Naive B cell (primary cell): ENCODE data around the gene AP1M1. TPM values are rescaled to one million over a fixed set of nuclear protein-coding genes. Genes with fewer than 3 reads are reported as not detected.

ENCODE experiments used
- ATAC-seq, 2 donors: fragments of 150-1000 bp; cut with Tn5 transposase; 2 replicates each; pipeline ENCODE4 v1.10.0; 2021; ENCODE audit warnings: low read depth in 2 of 2, mild to moderate bottlenecking in 2 of 2, moderate library complexity in 2 of 2
- DNase-seq: peaks from one replicate; pipeline ENCODE4 v3.0.0; 2022
- H3K27ac Mint-ChIP-seq, 6 donors: one replicate each; pipeline ENCODE4 v1.8.0; 2020 to 2022; ENCODE audit warnings: mild to moderate bottlenecking in 6 of 6, mixed read lengths in 6 of 6, moderate library complexity in 5 of 6, inconsistent platforms in 2 of 6
- H3K27me3 Mint-ChIP-seq, 3 donors: one replicate each; pipeline ENCODE4 v1.8.0; 2021 to 2022; ENCODE audit warnings: mixed read lengths in 3 of 3, mild to moderate bottlenecking in 1 of 3
- H3K36me3 Mint-ChIP-seq, 2 donors: one replicate each; pipeline ENCODE4 v1.8.0; 2020 to 2022; ENCODE audit warnings: mixed read lengths in 2 of 2, inconsistent platforms in 1 of 2, mild to moderate bottlenecking in 1 of 2
- H3K4me1 Mint-ChIP-seq, 3 donors: one replicate each; pipeline ENCODE4 v1.8.0; 2020 to 2022; ENCODE audit warnings: mixed read lengths in 3 of 3, inconsistent platforms in 1 of 3, mild to moderate bottlenecking in 1 of 3, moderate library complexity in 1 of 3
- H3K4me3 Mint-ChIP-seq, 8 donors: one replicate each; pipeline ENCODE4 v1.8.0; 2020 to 2022; ENCODE audit warnings: mild to moderate bottlenecking in 8 of 8, mixed read lengths in 8 of 8, moderate library complexity in 8 of 8, inconsistent platforms in 2 of 8
- H3K9me3 Mint-ChIP-seq, 7 donors: one replicate each; pipeline ENCODE4 v1.8.0; 2020 to 2022; ENCODE audit warnings: mixed read lengths in 7 of 7, mild to moderate bottlenecking in 5 of 7, inconsistent platforms in 2 of 7, moderate library complexity in 1 of 7
- polyA plus RNA-seq, 6 donors: library from polyadenylated mRNA; unstranded; fragments of 300-500 nt; fragmentation: Illumina TruSeq; gene quantifications; one replicate each; pipeline ENCODE4 v1.2.3, GENCODE V29; 2021; ENCODE audit warnings: low read depth in 6 of 6

Gene AP1M1
- polyA plus RNA-seq, 6 donors from 2014 or later = 121 to 135 (median 122) TPM

DNA sequence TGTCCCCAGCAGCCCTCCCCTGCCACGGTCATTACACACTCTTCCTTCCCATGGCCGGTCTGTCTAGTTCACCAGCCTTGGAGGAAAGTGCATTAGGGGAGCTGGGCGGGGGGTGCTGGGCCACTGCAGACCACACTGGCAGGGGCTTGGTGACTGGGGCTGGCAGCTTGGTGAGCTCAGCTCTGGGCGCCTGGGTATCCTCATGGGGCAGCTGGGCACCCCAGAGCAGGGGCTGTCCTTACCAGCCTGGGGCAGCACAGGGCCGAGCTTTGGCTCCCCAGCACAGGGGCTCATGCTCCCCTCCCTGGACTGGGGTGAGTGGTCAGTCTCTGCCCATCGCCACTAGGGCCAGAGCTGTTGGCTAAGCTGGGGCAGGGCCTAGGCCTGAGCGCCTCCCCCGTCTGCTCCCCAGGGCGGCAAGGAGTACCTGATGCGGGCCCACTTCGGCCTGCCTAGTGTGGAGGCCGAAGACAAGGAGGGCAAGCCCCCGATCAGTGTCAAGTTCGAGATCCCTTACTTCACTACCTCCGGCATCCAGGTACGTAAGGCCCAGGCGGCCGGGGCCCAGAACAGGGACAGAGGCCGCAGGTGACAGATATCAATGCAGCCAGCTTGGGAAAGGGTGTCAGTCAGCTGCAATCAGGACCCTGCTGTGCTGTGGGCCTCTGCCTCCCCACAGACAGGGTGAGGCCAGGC, 35.5 kb downstream of the AP1M1 start:
- peak overlapping the region in 2 of 6 donors; percentile 21 to 59 for H3K27ac Mint-ChIP-seq
- H3K4me1 Mint-ChIP-seq = peaks cover 8 to 21% (median 18%) of the 10 kb centered on the region in 3 donors
- H3K9me3 Mint-ChIP-seq = no peaks in the 10 kb centered on the region
- DNase-seq (no peak), ATAC-seq (no peak)
- peaks cover 18 to 40% of the 10 kb centered on the region in 2 donors for H3K36me3 Mint-ChIP-seq
- H3K27me3 Mint-ChIP-seq = no peaks in the 10 kb centered on the region
- no peak overlapping the region for H3K4me3 Mint-ChIP-seq

DNA sequence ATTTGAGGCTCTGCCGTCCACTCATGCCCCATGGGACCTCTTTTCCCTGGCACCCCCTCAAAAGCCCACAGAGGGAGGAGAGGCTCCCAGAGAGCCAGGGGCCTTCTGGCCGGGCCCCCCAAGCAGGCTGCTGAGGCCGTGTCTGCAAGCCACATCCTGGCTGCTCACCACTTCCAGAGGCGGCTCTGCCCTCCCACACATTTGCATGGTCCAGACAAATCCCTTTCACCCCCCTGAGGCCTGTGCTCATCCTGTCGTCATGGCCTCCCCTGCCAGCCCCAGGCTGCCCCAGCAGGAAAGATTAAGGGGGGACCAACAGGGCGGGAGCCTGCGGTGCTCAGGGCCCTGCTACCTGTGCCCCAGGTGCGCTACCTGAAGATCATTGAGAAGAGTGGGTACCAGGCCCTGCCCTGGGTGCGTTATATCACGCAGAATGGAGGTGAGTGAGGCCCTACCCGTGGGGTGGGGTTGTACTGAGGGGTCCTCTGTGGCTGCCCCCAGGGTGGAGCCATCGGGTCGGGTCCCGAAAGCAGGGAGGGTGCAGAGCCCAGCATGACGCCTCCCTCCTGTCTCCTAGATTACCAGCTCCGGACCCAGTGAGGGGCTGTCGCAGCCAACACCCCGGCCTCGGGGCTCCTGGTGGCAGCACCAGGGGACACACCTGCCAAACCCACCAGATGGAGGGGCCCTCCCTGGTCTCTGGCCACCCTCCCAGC, 36.3 kb downstream of the AP1M1 start:
- ATAC-seq (no peak), DNase-seq (no peak)
- H3K4me3 Mint-ChIP-seq = no peak overlapping the region
- no peaks in the 10 kb centered on the region for H3K27me3 Mint-ChIP-seq
- peaks cover 16 to 26% (median 24%) of the 10 kb centered on the region in 3 donors for H3K4me1 Mint-ChIP-seq
- peak overlapping the region in 1 of 6 donors; percentile 49 for H3K27ac Mint-ChIP-seq
- peaks cover 18 to 40% of the 10 kb centered on the region in 2 donors for H3K36me3 Mint-ChIP-seq
- H3K9me3 Mint-ChIP-seq = no peaks in the 10 kb centered on the region

DNA sequence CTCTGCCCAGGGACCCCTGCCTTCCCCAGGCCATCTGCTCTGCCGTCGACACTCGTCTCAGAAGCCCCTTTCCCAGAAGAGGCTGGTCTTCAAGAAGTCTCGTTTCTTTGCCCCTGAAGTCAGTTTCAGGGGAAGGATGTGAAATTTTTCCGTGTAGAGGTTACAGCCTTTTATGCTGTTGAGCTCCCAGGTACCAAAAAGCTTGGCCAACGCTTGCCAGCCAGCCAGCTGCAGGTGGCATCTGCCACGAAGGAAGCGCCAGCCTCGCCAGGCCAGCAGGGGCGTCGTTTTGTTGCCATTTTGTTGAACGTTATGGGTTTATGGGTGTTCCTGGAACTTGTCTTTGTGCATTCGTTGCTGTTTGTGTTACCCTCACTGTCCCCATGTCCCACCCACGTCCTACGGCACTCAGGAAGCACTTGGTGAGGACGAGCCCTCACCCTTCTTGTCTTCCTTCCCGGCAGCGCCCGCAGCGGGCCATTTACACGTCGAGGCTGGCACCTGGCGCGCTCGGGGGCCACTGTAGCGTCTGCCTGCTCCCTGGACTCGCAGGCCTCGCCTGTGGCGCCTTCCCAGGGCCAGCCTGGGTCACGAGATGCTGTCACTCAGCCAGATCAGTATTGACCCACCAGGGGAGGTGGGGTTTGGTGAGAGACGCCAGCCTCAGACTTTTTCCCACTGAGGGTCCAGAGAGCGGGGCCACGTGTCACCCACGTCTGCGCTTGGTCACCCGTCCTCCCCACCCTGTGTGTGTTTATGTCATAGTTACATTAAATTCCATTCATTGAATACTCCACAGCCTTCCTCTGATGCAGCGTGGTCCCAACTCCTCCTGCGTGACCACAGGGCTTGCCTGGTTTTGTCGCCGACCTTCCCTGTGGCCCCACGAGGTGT, 37.1 kb downstream of the AP1M1 start:
- H3K9me3 Mint-ChIP-seq = no peaks in the 10 kb centered on the region
- peaks cover 24 to 33% (median 27%) of the 10 kb centered on the region in 3 donors for H3K4me1 Mint-ChIP-seq
- H3K36me3 Mint-ChIP-seq = peaks cover 14 to 33% of the 10 kb centered on the region in 2 donors
- DNase-seq = no peak
- H3K27me3 Mint-ChIP-seq = no peaks in the 10 kb centered on the region
- ATAC-seq = no peak
- H3K4me3 Mint-ChIP-seq = no peak overlapping the region
- peak overlapping the region in 1 of 6 donors; percentile 34 for H3K27ac Mint-ChIP-seq

DNA sequence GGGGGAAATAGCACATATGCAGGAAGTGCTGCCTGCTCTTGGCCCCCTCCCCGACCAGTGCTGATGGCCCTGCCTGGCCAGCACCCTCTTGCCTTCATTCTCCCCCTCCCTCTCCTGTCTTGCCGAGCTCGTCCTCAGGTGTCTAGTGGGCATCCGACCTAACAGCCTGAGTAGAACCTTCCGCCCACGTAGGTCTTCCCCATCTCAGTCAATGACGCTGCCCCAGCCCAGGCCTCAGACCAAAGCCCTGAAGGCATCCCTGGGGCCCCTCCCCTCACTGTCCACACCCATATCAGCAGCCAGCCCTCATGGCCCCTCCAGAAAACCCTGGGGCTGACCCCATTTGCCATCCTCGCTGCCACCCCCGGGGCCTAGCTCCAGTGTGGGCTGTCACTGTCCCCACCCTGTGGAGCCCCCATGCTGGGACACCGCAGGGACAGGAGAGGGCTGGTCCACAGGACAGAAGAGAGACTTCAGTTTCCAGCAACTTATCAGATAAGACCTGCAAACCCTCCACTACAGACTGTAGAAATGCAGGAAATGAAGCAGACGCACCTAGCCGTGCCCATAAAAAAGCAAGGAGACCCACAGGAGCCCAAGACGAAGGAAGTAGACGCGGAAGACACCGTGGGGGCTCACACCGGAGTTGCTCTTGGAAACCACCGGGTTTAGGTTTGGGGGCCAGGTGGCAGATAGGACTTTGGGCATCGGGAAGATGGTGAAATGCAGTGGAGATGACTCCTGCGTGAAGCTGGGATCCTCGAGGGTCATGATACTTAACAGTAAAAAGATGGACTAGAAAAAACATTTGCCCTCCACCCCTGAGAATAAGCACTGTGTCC, 38.3 kb downstream of the AP1M1 start:
- peak overlapping the region in 3 of 6 donors; percentile 57 to 63 (median 59) for H3K27ac Mint-ChIP-seq
- H3K4me3 Mint-ChIP-seq = peak overlapping the region in 1 of 8 donors; percentile 52
- no peaks in the 10 kb centered on the region for H3K27me3 Mint-ChIP-seq
- no peak for ATAC-seq
- DNase-seq = no peak
- peaks cover 24 to 36% (median 27%) of the 10 kb centered on the region in 3 donors for H3K4me1 Mint-ChIP-seq
- peaks cover 12 to 23% of the 10 kb centered on the region in 2 donors for H3K36me3 Mint-ChIP-seq
- H3K9me3 Mint-ChIP-seq = no peaks in the 10 kb centered on the region

DNA sequence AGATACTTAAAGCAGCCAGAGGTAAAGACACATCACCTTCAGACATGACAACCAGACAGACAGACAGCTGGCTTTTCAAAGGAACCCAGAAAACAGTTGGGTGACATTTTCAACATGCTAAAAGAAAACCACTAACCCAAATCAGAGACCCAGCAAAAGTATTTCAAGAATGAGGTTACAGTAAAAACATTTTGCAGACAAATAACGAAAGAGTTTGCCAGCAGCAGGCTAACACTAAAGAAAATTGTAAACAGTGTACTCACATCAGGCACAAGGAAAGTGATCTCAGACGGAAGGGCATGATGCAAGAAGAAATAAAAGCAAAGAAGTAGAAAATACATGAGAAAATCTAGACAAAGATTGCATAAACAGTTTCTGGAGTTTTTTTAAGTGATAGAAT, 46.4 kb downstream of the AP1M1 start:
- Mint-ChIP-seq H3K27ac (peak overlapping the region in 1 of 6 donors; percentile 29), H3K4me1 (peaks cover 17 to 29% (median 24%) of the 10 kb centered on the region in 3 donors), H3K4me3 (no peak overlapping the region), H3K36me3 (no peaks in the 10 kb centered on the region), H3K27me3 (no peaks in the 10 kb centered on the region), H3K9me3 (no peaks in the 10 kb centered on the region)
- no peak for ATAC-seq
- no peak for DNase-seq

DNA sequence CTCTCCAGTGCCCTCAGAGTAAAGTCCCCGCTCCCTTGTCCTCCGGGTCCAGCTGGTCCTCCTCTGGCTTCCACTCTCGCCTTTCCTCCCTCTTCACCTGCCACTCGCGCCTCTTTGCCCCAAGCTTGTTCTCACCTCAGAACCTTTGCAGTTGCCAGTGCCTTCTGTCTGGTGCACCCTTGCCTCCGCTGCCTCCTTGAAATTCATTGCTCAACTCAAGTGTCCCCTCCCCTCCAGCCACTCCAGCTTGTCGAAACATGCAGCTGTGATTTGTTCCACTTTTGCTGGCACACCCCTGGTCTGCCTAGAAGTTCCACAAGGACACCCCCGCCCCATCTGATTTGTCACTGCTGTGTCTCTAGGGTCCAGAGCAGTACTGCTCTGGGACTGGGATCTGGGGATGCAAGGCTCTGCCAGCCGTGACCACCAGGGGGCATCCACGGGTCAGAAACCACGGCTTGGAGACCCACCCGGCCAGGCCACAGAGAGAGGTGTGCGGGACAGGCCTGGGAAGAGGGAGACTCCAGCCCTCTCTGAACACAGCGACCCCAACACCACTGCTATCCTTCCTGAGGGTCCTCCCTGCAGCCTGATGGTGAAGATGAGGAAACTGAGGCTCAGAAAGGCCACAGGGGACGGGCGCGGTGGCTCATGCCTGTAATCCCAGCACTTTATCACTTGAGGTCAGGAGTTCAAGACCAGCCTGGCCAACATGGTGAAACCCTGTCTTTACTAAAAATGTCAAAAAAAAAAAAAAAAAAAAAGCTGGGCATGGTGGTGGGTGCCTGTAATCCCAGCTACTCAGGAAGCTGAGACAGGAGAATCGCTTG, 49.9 kb downstream of the AP1M1 start:
- H3K4me1 Mint-ChIP-seq = peaks cover 27 to 36% (median 33%) of the 10 kb centered on the region in 3 donors
- DNase-seq (peak; percentile 75), ATAC-seq (peak; percentile 87 to 91)
- no peaks in the 10 kb centered on the region for H3K27me3 Mint-ChIP-seq
- H3K4me3 Mint-ChIP-seq = peak overlapping the region in 7 of 8 donors; percentile 27 to 87 (median 63)
- H3K36me3 Mint-ChIP-seq = no peaks in the 10 kb centered on the region
- H3K9me3 Mint-ChIP-seq = peaks cover 0 to 3% (median 0%) of the 10 kb centered on the region in 7 donors
- peak overlapping the region; percentile 85 to 96 (median 91) for H3K27ac Mint-ChIP-seq

DNA sequence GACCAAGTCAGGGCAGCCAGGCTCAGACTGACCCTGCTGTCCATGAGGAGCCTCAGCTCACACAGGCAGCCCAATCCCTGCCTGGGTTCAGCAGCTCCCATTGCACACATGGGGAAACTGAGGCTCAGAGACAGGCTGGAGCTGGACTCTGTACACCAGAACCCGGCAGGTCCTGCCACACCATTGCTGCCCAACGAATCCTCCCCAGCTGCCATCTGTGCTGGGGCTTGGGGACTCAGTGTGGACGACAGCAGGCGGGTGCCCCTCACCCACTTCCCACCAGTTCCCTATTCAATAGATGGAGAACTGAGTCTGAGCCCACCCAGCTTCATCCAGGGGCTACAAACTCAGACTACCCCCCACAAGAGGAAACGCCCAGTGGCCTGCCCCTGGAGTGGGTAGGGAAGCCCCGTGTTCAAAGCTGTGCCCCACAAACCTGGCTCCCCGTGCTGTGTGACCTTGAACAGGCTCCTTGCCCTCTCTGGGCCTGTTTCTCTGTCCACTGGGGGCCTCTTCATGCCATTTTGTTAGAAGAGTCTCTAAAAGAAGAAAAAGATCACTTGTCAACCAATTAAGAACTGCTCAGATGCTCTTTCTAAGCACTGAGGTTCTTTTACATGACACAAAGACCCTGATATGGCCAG, 50.8 kb downstream of the AP1M1 start:
- Mint-ChIP-seq H3K4me1 (peaks cover 27 to 36% (median 33%) of the 10 kb centered on the region in 3 donors), H3K9me3 (peaks cover 0 to 3% (median 0%) of the 10 kb centered on the region in 7 donors), H3K27ac (peak overlapping the region in 3 of 6 donors; percentile 65 to 96 (median 75)), H3K27me3 (no peaks in the 10 kb centered on the region), H3K4me3 (peak overlapping the region in 3 of 8 donors; percentile 29 to 62 (median 51)), H3K36me3 (no peaks in the 10 kb centered on the region)
- DNase-seq (no peak), ATAC-seq (no peak)

DNA sequence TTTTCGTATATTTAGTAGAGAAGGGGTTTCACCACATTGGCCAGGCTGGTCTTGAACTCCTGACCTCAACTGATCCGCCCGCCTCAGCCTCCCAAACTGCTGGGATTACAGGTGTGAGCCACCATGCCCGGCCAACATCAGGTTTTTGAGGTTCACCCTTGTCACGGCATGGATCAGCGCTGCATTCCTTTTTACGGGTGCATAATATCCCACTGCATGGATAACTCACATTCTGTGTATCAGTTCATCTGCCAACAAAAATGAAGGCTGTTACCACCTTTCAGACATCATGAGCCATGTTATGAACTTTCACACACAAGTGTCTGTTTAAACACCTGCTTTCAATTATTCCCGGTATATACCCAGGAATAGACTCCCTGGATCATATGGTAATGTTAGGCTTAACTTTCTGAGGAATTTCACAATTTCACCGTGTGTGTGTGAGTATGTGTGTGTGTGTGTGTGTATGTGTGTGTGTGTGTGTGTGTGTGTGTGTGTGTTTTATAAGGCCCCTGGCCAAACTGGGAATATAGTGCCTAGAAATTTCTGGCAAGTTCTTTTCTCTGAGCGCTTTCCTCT, 52.2 kb downstream of the AP1M1 start:
- peak overlapping the region in 4 of 6 donors; percentile 88 to 98 (median 93) for H3K27ac Mint-ChIP-seq
- DNase-seq (no peak), ATAC-seq (no peak)
- peaks cover 0 to 3% of the 10 kb centered on the region in 2 donors for H3K36me3 Mint-ChIP-seq
- H3K4me3 Mint-ChIP-seq = peak overlapping the region in 2 of 8 donors; percentile 47 to 51
- H3K4me1 Mint-ChIP-seq = peaks cover 34 to 49% (median 38%) of the 10 kb centered on the region in 3 donors
- no peaks in the 10 kb centered on the region for H3K27me3 Mint-ChIP-seq
- H3K9me3 Mint-ChIP-seq = peaks cover 0 to 3% (median under 1%) of the 10 kb centered on the region in 7 donors

DNA sequence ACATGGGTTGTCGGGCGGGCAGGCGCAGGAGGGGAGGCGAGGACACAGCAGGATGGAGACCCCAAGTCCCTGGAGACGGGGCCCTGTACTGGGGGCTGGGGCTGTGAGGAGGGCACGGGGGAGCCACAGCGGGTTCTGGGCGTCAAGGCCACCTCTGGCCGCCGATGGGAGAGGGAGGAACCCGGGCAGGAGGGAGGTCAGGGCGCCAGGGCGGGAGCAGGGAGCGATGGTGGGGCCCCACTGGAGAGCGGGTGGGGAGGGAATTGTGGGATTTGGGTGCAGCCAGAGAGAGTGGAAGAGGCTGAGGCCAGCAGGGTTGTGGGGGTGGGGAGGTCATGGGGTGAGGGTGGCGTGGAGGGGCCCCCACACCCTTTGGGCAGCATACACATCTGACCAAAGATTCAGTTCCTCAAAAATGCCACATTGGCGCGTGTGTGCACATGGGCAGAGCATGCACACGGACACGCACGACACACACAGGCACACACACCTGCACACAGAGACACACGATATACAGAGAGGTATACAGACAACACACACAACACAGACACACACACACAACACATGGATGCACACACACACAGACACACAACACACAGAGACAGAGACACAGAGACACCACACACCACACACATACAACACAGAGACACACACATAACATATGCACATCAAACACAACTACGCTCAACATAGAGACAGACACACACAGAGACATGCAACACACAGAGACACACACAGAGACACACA, 54.9 kb downstream of the AP1M1 start:
- H3K36me3 Mint-ChIP-seq = peaks cover 0 to 8% of the 10 kb centered on the region in 2 donors
- DNase-seq (peak; percentile 57), ATAC-seq (peak; percentile 72 to 77)
- peaks cover 45 to 67% (median 50%) of the 10 kb centered on the region in 3 donors for H3K4me1 Mint-ChIP-seq
- peaks cover 0 to 5% (median 2%) of the 10 kb centered on the region in 7 donors for H3K9me3 Mint-ChIP-seq
- no peak overlapping the region for H3K27ac Mint-ChIP-seq
- peak overlapping the region in 3 of 8 donors; percentile 58 to 85 (median 71) for H3K4me3 Mint-ChIP-seq
- no peaks in the 10 kb centered on the region for H3K27me3 Mint-ChIP-seq

DNA sequence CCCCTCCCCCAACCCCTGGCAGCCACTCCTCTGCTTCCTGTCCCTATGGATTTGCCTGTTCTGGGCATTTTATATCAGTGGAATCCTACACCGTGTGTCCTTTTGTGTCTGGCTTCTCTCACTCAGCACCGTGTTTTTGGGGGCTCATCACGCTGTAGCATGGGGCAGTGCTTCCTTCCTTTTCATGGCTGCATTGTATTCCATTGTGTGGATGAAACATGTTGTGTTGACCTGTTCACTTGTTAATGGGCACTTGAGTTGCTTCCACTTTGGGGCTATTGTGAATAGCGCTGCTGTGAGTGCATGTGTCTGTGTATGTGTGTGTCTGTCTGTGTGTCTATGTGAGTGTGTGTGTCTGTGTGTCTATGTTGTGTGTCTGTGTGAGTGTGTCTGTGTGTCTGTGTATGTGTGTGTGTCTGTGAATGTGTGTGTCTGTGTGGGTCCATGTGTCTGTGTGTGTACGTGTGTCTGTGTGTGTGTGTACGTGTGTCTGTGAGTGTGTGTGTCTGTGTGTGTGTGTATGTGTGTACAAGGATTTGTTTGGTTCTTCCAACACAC, 57.2 kb downstream of the AP1M1 start:
- Mint-ChIP-seq H3K4me3 (peak overlapping the region in 3 of 8 donors; percentile 3 to 59 (median 13)), H3K36me3 (peaks cover 0 to 8% of the 10 kb centered on the region in 2 donors), H3K27ac (peak overlapping the region in 4 of 6 donors; percentile 64 to 91 (median 87))

More for the DNA sequence above, 57.2 kb downstream of the AP1M1 start:
- Mint-ChIP-seq H3K27me3 (no peaks in the 10 kb centered on the region), H3K9me3 (peaks cover 0 to 5% (median 2%) of the 10 kb centered on the region in 7 donors), H3K4me1 (peaks cover 48 to 69% (median 51%) of the 10 kb centered on the region in 3 donors)
- DNase-seq (no peak), ATAC-seq (no peak)
